ENCODE results near the gene INPP4B.

GRCh38 chr4:142158980-142159379 lies 687.1 kb downstream of the INPP4B start:
- no peak for TF ChIP-seq CTCF (conservative IDR thresholded peaks at IDR 0.05 in 1 of 2, IDR thresholded peaks at IDR 0.05 in 1 of 2; ENCODE audit: low read depth in 1 of 2, low read length in 2 of 2)
- TF ChIP-seq EZH2 (IDR thresholded peaks at IDR 0.05; ENCODE audit: low read length, missing control alignments) = no peak

All from fibroblast of lung (primary cell).